Measurements from ENCODE around the gene ANKRD13B.

The ANKRD13B gene

GRCh38 chr17:29583324-29584248, 9.3 kb upstream of the ANKRD13B start:
- DNase-seq = no peak

- no peak for DNase-seq
Measured at GRCh38 chr17:29584452-29585079, 8.4 kb upstream of the ANKRD13B start.

- DNase-seq = peak; percentile 35
Measured at GRCh38 chr17:29585080-29585751, 7.7 kb upstream of the ANKRD13B start.

- no peak for DNase-seq
Measured at GRCh38 chr17:29586676-29587469, 6.1 kb upstream of the ANKRD13B start.

DNA sequence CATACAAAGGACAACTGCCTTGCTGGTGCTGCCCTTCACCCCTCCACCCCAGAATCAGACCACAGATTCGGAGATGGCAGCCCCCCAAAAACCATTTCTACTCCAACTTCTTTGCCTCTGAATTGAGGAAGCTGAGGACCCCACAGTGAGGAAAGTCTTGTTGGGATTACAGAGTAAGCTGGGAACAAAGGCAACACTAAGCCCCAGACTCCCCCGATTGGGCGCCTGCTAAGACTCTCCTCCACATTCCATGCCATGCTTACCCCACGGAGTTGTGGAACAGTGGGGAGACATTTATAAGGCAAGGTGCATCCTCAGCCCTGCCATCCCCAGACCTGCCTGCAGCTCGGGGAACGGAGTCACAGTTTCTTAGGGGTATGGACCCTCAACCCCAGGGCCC, 5.3 kb upstream of the ANKRD13B start:
- no peak for DNase-seq

GRCh38 chr17:29588017-29588561, 4.8 kb upstream of the ANKRD13B start:
- peak; percentile 31 for DNase-seq

DNA sequence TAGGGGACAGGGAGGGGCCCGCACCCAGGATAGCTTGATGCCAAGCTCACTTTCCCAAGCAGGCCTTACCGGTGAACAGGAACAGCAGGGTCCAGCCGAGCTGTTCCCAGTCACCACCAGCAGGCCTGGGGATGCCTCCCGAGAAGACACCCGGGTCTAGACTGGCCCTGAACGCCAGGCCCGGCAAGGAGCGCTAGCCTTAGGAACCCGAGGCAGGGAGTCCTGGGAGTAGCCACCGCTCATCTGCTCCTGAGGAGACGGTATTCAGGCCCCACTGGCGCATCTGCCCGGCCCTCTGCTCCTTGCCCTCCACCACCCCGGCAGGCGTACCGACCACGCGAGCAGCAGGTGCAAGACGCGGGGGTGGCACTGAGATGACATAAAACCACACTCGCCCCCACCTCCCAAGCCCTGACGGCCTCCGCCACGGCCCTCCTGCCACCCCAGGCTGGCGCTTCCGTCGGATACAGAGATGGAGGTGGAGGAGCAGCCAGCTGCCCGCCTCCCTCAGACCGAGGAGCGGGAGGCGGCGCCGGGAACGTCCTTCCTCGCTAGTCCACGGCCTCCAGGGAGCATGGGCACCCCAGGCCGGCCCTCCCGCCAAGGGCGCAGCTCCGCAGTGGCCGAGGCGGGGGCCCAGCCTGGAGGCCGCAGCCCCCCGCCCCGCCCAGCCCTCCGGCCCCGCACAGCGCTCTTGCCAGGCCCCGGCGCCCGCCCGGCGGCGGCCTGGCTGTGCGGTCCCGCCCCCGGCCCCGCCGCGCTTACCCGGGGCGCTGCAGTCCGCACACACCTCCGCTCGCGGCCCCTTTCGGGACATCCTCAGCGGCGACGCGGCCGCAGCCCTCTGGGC, 4.1 kb upstream of the ANKRD13B start:
- peak; percentile 62 for DNase-seq

GRCh38 chr17:29589524-29590410, 3.2 kb upstream of the ANKRD13B start, which contains the start of gene GIT1:
GIT1 (minus strand) TSS chr17:29589648; CDS start chr17:29589378, 270 bp downstream.
- peak; percentile 91 for DNase-seq

DNA sequence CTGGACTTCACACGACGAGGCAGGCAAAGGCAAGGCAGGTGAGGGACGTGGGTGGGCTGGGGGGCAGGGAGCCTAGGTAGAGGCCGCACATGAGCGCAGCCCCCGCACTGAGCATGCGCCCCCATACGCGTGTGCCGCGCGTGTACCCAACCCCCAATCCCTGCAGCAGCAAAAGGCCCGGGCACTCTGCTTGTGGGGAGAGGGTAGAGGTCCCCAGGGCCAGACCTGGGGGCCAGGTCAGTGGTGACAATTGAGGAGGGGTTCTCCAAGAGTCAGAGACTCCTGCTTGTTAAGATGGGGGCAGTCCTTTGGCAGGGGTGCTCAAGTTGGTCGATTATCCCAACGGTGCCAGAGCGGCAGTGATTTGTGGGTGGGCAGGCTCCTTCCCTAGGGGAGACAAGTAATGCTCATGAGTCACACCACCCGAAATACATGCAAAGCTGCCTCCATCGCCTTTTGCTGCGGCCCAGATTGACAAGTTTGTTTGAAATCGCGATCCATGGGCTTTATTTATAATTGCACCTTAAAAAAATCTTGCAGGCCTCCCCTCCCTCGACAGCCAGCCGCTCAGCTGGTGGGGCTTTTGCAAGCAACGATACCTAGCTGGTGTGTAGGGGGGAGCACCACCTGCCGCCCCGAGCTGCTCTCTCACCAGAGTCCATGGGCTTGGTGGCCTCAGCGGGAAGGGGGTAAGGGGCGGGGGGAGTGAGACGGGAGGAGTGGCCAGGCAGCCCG, 2.4 kb upstream of the ANKRD13B start:
- peak; percentile 33 for DNase-seq

- peak; percentile 43 for DNase-seq
Measured at GRCh38 chr17:29591146-29591736, 1.7 kb upstream of the ANKRD13B start.

DNA sequence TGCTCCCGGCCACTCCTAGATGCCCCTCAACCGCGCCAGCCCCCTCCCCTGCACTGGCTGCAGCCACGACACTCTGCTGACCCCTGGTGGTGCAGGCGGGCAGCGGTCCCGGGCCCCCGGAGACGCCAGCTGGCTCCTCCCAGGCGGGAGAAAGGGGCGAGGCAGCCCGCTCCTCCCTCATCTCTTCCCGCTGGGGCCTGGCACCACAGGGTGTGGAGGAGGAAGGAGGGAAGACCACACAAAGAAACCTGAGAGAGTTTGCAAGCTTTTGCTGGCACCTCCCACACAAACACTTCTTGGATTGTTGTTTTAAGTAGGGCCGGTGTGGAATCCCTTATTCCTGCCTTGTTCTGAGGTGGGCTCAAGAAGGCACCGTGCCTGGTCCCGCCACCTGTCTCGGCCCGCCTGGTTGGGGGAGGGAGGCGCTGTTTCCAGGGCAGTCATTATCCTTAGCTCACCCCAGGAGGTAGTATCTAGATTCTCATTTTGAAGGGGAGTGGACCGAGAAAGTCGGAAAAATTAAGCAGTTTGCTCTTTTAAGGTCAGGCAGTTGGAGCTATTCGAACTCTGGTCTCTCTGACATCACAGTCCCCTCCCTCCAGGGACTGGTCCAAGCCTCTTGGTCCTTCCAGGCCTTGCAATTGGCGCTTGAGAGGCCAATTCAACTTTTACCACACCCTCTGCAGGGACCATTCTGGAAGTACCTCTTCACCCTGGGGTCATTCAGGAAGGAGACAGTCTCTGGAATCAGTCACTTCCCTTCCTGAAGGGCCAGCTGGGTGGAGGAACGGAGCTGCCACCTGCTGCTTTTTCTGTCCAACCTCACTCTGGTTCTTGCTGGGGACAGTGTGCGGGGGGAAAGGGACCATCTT, 959 bp upstream of the ANKRD13B start:
- peak; percentile 92 for DNase-seq

DNA sequence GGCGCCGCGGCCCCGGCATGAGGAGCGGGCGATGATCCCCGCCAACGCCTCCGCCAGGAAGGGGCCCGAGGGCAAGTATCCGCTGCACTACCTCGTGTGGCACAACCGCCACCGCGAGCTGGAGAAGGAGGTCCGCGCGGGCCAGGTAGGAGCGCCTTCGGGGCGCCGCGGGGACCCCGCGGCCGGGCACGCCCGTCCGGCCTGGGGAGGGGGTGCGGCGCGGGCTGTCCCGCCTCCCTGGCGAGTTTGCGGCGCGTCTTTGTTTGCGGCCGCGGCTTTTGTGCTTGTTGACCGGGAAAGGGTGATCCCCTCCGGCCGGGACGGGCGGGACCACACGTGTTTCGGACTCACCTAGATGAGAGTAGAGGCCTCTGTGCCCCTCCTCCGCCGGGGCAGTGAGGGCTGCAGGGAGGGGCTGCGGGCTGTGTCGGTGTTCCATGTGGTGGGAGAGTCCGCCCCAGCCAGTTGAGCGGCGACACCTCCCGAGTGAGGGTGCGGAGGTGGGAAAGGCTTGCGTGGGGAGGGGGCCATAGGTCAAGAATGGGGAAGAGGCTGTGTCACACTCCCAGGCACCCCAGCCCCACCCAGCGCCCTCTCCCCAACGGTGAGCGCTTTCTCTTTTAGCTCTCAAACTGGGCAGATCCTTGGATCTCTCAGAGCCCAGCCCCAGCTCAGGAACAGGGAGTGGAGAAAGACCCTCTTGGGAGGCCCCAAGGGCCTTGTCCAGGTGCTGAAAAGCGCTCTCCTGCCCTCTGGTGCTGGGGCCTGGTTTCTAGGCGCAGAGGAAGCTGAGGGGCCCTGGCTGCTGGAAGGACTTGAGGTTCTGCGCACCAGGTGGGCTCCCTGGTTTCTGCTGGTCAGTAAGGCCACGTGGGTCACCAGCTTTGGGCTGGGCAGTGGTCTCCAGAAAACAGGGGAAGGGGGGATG, 923 bp downstream of the ANKRD13B start:
- DNase-seq = peak; percentile 48

DNA sequence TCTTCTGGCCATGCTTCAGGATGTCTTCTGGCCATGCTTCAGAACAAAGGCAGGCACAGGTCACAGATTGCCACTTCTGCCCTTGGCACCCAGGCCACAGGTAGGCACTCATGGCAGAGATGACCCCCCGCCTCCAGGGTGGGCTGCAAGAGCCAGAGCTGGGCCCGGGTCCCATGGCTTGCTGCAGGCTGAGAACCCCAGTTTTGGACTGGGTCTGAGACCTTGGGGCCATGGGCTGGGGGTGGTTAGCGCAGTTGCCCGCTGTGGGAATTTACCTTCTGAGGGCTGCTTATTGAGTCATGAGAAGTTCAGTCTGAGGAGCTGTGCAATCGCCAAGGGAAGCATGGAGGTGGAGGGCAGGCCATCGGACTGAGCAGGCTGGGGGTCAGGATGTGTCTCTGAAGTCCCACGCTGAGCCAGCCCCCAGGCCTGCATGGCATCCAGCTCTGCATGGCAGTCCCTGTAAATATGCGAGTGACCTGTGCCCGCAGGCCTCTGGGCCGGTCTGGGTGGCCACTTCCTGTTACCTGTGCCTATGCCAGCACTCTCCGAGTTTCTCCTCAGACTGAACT, 1.7 kb downstream of the ANKRD13B start:
- DNase-seq = no peak

GRCh38 chr17:29595107-29595942, 2.4 kb downstream of the ANKRD13B start:
- no peak for DNase-seq

DNA sequence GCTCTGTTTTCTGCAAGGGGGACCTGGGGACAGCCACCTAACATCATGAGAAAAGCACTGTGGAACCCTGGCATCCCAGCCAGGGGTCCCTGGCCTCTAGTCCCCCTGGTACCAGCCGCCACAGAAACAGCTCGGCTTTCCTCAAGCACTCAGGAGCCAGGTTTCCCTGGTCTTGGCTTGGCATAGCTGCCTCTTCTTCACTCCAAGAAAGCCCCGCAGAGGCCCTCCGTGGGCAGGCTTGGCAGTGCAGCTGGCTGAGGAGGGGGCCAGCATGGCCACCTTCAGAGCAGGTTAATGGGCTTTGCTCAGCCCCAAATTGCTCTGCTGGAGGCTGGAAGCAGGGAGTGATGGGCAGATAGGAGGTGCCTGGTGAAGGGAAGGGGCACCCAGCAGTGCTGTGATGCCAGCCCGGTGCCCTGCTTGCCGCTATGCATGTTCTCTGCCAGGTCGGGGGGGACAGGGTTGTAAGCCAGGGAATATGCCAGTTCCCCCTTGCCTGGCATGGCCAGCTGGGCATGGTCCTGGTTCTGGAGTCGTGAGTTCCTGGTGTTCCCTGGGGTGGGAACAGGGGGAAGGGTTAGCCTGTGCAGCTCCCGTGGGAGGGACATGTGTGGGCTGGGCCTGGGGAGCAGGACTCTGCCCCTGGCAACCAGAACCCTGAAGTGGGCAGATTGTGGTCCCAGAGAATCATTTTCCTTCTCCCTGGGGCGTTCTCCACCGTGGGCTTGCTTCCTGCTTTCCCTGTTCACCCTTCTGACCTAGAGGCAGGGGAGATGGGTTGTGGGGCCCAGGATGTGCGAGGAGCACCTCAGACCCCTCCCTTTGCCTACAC, 3.2 kb downstream of the ANKRD13B start:
- DNase-seq = no peak
